GM18867 (cell line): ENCODE data around the gene RPS2.

Source experiments
- ATAC-seq: cut with Tn5 transposase; IDR thresholded peaks from one replicate; pipeline ENCODE4 v1.9.1; 2021; ENCODE audit warnings: mild to moderate bottlenecking, moderate library complexity; ENCODE audit not compliant: unreplicated experiment

Gene RPS2

DNA sequence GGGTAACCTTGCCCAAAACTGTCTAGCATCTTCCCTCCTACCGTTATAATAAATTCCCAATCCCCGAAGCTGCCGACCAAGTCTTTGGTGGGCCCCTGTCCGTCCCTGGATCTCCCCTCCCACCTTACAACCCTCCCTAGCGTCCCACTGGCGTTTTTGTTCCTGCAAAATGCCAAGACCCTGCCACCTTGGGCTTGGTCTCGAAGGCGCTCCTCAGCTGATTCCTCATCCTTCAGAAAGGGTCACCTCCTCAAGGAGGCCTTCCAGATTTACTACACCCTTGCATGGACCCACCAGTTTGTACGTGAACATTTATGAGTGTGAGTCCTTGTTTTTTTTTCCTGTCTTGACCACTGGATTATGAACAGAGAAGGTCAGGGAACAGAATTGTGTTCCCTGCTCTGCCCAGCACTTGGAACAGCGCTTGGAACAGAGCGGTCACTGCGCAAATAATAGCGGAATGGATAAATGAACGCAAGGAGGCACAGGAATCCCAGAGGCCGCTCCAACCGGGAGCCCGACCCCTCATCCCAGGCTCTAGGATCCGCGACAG, 18.4 kb upstream of the RPS2 start:
- ATAC-seq, result no peak

DNA sequence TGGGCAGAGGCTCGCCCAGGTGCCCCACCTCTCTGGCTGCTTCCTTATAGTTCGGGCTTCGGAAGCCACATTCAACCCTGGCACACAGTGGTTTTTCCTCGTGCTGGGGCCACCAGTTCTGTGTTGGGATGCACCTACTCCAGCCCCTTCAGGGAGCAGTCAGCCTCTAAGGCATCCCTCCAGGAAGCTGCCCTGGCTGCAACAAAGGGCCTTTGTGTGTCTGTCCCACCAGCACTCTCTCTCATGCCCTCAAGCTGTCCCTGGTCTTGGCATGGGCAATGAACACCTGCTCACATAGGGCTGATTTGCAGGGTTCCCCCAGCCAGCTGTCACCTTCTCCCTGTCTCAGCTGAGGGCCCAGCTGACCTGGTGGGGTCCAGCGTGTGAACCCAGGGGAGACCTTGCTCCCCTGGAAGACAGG, 17.4 kb upstream of the RPS2 start:
- ATAC-seq, result no peak

DNA sequence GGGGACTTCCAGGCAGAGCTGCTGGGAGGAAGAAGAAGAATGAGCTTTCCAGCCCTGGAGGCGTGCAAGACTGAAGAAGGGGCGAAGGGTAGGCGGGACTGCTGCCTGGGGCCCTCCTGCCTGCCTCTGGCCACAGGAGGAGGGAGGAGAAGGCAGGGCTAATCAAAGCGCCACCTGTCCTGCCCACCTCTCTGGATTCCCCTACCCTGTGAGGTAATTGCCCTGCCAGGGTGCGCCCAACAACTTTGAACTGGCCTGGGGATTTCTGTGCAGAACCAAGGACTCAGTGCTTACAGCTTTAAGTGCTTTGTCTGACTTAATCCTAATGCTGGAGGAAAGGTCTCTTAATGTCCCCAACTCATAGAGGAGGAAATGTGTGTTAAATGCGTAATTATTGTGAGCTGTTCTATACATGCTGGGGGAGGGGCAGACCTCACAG, 16.8 kb upstream of the RPS2 start, which contains the start of gene NOXO1:
Gene NOXO1 (minus strand): TSS at position 72 of the 439 bp plus-strand sequence. CDS start 290 bp downstream, outside the sequence.
- ATAC-seq, result no peak

DNA sequence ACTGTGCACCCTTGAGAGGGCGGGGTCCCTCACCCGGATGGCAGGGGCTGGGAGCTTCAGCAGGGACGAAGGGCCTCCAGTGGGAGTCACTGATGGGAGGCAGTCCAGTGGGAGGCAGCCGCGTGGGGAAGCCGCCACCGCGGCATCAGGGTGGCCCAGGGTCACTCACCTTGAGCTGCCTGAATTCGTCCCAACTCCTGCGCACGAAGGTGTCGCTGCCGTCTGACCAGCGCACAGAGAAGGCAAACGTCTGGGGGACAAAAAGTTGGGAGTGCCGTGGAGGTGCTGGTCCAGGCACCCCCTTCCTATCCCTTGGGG, 16.1 kb upstream of the RPS2 start:
- no peak for ATAC-seq

DNA sequence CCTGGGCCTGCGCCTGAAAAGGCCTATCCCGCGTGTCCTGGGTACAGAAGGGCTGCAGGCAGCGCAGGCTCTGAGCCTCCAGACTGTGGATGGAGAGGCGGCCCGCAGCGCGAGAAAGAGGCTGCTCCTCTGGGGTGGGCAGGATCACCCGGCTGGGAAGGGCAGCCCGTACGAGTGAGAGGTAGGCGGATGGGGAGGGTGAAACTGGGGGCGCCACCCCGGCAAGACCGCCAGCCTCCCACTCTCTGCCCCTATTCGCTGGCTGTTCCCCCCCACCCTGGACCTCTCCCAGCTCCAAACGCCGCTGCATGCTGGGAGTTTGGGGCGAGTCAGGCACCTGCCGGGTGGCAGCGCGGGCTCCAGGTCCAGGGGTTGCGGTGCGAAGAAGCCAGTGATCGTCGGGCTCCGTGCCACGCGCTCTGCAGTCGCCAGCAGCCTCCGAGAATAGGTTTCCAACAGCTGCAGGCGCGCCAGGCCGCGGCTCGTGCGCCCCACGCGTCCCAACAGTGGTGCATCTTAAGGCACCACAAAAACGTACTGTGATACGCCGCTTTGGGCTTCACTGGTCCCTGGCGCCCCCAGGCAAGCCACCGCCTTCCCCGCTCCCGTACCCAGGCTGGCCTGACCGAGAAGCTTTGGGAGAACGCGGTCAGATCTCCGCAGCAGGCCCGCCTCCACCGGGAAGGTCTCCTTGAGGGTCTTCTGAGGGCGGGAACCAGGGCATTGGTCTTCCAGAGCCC, 15.6 kb upstream of the RPS2 start:
- no peak for ATAC-seq

DNA sequence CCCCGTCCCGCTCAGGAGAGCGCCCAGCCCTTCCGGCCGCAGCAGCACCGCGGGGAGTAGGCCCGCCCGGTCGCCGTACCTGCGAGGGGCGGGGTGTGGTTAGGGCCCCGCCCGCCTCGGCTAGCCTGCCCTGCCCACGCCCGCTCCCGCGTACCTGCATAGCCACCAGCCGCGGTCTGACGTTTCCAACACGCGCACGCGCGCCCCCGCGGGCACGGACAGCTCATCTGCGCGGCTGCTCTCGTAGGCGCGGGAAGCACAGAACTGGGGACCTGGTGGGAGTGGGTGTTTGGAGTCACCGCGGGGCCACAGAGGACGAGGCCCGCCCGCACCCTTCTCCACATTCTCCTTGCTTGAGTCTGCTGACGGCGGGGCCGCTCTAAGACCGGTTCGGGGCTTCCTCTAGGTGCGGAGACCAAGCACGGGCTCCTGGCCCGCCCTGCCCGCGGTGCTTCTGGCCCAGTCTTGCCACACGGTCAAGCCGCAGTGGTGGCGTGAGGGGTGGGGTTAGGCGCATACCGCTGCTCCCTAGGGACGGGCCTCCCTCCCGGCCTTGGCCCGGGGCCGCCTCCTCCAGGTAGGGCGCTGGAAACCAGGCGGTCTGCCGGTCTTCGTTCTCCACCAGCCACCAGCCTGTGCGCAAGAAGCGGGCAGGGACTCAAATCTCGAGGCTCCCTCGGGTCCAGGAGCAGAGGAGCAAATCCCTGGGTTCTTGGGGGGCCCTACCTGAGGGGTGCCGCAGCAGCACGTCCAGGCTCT, 14.8 kb upstream of the RPS2 start:
- ATAC-seq, result no peak

DNA sequence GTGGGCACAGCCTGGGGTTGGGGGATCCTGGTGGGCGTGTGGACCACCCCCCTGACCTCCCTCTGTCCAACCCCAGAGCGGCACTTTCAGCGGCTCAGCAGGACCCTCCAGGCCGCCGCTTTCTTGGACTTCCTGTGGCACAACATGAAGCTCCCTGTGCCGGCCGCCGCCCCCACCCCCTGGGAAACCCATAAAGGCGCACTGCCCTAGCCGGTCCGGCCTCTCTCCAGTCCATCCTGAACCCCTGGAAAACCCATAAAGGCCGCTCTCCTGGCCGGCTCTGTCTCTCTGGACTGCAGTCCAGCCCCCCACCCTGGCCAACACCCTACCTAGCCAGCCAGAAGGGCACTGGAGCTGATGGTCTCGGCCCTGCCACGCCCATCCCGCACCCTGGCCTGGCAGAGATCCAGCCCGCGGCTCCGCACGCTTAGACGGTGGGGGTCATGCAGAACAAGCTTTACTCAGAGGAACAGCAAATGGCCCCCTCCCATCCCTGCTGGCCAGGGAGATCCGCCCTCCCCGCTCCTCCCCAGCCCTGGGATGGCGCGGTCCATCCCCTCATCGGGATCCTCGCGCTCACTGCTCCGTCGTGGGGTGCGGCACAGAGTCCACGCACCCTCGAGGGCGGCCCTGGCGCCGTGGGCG, 14.0 kb upstream of the RPS2 start:
- ATAC-seq, result no peak

DNA sequence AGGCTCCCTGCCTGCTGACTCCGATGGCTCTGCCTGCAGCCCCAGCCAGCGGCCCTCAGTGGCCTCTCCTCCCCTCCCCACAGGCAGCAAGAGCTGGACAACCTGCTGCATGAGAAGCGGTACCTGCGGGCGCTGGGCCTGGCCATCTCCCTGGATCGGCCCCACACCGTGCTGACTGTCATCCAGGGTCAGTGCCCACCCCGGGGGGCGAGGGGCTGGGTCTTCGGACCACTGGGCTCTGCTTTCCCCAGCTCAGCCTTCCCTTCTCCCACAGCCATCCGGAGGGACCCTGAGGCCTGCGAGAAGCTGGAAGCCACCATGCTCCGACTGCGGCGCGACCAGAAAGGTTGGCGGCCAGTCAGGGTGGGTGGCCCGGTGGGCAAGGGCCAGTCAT, 13.2 kb upstream of the RPS2 start:
- no peak for ATAC-seq

DNA sequence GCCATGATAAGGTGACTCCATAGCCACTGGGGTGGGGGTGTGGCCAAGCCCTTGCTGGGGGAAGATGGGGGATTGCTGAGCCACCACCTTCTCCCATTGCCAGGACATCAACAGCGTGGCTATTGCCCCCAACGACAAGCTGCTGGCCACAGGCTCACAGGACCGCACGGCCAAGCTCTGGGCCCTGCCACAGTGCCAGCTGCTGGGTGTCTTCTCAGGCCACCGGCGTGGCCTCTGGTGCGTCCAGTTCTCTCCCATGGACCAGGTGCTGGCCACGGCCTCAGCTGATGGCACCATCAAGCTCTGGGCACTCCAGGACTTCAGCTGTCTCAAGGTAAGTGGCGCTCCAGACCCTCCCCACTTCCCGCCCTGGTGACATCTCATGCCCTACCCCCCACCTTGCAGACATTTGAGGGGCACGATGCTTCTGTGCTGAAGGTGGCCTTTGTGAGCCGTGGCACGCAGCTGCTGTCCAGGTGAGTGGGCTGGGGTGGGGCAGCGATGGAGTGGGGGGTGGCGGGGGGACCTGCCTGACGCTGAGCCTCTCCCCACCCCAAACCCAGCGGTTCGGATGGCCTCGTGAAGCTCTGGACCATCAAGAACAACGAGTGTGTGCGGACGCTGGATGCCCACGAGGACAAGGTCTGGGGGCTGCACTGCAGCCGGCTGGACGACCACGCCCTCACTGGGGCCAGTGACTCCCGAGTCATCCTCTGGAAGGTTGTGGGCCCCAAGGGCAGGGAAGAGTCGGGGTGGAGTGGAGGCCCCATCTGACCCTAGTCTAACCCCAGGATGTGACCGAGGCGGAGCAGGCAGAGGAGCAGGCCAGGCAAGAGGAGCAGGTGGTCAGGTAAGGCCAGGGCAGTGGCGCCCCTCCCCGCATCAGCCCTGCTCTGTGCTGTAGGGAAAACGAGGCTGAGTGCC, 12.6 kb upstream of the RPS2 start:
- no peak for ATAC-seq

DNA sequence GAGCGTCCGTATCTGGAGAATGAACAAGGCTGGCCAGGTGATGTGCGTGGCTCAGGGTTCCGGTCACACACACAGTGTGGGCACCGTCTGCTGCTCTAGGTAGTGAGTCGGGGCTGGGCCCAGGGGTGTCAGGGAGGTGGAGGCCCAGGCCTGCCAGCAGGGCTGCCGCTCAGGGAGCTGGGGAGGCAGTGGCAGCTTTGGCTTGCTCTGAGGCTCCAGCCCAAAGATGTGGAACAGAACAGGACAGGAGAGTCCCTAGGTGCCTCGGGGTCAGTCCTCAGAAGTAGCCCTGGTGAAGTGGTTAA, 11.5 kb upstream of the RPS2 start:
- ATAC-seq, result no peak

DNA sequence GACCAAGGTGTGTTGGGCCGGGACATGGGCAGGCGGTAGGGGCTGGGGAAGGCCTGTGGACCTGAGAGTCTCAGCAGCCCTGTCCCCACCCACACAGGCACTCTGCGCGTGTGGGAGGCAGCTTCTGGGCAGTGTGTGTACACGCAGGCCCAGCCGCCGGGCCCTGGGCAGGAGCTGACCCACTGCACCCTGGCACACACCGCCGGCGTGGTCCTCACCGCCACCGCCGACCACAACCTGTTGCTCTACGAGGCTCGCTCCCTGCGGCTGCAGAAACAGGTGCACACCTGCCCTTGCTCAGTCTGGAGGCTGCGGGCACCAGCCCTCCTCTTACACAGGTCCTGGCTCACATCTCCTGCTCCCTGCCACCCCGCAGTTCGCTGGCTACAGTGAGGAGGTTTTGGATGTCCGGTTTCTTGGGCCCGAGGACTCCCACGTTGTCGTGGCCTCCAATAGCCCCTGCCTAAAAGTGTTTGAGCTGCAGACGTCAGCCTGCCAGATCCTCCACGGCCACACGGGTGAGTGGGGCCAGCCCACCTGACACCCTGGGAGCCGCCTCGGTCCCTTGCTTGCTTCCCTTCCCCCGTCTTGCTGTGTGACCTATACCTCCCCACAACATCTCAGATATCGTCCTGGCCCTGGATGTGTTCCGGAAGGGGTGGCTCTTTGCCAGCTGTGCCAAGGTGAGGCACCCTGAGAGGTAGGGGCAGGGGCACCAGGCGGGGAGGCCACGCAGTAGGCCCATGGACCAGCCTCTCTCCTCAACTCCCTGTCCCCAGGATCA, 11.0 kb upstream of the RPS2 start:
- no peak for ATAC-seq

DNA sequence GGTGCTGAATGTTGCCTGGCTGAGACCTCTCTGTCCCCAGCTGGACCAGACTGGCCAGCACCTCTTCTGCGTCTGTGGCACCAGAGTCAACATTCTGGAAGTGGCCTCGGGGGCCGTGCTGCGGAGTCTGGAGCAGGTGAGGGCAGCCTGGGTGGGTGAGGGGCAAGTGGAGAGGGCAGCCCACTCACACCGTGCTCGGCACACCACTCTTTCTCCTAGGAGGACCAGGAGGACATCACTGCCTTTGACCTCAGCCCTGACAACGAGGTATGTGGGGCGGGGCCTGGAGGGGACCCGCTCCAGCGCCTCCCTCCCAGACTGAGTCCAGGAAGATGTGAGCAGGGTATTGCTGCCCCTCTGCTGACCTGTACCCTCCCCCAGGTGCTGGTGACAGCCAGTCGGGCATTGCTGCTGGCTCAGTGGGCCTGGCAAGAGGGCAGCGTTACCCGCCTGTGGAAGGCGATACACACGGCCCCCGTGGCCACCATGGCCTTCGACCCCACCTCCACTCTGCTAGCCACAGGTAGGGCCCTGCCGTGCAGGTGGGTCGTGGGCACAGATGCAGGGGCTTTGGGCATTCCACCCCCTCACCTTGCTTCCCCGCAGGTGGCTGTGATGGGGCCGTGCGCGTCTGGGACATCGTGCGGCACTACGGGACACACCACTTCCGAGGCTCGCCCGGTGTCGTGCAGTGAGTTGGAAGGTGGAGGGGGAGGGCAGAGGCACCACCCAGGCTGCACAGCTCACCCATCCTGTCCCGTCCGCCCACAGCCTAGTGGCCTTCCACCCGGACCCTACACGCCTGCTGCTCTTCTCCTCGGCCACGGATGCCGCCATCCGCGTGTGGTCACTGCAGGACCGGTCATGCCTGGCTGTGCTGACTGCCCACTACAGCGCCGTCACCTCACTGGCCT, 9.8 kb upstream of the RPS2 start:
- ATAC-seq, result no peak

DNA sequence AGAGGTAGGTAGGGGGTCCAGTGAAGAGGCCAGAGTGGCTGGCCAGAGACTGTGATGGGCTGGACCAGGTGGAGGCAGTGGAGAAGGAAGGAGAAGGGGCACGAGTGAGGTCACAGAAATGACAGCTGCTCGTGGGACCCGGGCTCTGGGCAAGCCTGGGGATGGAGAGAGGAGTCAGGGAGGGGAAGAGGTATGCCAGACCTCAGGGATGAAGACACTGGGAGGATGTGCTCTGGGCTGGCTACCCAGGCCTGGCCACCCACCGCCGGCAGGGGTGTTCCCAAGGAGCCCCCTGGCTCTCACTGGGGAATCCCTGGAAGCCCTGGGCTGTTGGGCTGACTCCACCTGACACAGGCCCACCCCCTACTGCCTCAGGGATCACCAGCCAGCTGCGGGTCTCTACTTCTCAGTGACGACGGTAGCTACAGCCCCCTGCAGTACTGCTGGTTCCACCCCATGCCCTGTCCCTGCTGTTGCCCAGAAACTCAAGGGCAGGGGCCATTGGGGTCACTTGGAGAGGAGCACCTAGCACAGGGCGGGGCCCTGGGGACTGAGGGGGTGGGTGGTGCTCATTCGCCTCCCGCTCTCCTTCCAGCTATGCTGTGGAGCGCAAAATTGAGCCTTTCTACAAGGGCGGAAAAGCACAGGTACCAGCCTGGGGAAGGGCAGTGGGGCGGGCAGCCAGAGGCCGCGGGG, 9.0 kb upstream of the RPS2 start:
- ATAC-seq, result no peak

DNA sequence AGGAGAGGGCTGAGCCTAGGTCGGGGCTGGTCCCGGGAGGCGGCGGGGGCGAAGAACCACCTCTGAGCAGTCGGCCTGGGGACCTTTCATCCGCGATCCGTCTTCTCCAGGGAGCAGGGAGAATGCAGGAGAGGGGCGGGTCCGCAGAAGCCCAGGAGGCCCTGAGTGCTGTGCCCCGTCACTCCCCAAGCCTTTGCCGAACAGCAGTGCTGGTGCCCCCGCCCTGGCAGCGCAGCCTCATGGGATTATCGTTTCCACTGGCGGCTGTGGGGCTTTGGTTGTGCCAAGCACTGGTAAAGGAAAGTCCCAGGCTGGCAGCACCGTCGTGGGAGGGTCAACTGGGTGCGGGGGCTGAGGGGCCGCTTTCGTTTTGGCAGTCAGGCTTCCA, 7.9 kb upstream of the RPS2 start:
- ATAC-seq, result no peak

DNA sequence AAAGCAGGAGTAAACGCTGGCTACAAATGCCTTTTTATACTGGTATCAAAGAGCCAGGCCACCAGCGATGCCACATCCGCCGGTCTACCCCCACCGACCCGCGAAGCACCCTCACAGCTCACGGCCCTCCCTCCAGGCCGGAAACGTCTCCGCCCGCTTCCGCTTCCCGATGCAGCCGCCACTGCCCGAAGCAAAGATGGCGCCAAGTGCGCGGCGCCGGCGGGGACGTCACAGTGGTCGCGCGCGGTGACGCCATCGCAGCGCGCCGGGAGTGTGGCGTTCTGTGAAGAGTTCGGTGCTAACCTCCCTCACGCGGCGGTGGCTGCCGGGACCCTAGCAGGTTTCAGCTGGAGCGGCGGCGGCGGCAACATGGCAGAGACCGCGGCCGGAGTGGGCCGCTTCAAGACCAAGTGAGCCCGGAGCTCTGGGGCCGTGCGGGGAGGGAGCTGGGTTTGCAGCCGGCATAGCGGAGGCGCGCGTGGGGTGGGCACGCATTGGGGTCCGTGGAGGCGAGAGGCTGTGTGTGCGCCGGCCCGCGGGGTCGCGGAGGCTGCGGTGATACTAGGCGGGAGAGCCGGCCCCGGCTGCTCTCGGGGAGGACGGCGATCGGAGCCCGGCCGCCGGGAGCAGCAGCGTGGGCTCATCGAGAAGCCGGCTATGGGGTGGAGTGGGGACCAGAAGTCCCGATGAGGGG, 7.3 kb upstream of the RPS2 start, which contains the start of gene TBL3:
Gene TBL3 (plus strand): TSS at position 258 of the 694 bp plus-strand sequence. CDS start 112 bp downstream, at position 370.
- ATAC-seq, result peak; percentile 81

DNA sequence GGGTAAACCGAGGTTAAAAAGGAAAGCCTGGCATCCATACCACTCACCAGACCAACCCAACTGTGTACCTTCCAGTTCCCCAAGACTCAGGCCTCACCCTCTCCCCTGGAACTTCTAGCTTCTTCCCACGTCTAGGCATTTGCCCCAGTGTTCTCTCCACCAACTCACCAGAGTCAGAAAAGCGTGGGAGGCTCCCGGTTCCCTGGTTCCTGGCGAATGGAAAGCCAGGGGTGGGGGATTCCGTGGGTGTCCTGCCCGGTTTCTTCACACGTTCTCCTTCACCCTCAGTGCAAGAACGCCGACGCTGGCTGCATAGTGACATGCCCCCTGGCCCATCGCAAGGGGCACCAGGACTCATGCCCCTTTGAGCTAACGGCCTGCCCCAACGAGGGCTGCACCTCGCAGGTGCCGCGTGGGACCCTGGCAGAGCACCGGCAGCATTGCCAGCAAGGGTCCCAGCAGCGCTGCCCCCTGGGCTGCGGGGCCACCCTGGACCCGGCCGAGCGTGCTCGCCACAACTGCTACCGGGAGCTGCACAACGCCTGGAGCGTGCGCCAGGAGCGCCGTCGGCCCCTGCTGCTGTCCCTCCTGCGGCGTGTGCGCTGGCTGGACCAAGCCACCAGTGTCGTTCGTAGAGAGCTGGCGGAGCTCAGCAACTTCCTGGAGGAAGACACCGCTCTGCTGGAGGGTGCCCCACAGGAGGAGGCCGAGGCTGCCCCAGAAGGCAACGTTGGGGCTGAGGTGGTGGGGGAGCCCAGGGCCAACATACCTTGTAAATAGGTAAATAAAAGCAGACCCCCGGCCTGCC, 3.7 kb upstream of the RPS2 start:
- ATAC-seq, result no peak

DNA sequence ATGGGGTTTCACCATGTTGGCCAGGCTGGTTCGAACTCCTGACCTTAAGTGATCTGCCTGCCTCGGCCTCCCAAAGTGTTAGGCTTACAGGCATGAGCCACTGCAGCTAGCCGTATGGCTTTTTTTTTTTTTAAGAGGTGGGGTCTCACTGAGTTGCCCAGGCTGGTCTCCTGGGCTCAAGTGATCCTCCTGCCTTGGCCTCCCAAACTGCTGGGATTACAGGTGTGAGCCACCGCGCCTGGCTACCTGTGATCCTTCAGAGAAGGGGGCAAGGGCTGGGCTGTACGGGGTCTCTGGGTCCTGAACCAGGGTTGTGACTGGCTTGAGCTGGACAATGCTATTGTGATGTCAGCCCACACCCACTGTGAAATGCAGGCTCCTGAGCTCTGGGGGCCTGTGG, 1.8 kb upstream of the RPS2 start, which contains the start of gene RNF151:
Gene RNF151 (plus strand): TSS at position 397 of the 400 bp plus-strand sequence. CDS start 26 bp downstream, outside the sequence.
- ATAC-seq, result no peak
